HG03460 (cell line): ENCODE measurements around the gene NEURL4.
"Not testable (repeated sequence)": the region's sequence is repeated elsewhere in the genome, so short reads cannot be mapped to it uniquely, and the experiment has no call there.

Experiments used
- ATAC-seq: cut with Tn5 transposase; IDR thresholded peaks from one replicate; pipeline ENCODE4 v1.9.1; 2021; ENCODE audit not compliant: unreplicated experiment

The NEURL4 gene

DNA sequence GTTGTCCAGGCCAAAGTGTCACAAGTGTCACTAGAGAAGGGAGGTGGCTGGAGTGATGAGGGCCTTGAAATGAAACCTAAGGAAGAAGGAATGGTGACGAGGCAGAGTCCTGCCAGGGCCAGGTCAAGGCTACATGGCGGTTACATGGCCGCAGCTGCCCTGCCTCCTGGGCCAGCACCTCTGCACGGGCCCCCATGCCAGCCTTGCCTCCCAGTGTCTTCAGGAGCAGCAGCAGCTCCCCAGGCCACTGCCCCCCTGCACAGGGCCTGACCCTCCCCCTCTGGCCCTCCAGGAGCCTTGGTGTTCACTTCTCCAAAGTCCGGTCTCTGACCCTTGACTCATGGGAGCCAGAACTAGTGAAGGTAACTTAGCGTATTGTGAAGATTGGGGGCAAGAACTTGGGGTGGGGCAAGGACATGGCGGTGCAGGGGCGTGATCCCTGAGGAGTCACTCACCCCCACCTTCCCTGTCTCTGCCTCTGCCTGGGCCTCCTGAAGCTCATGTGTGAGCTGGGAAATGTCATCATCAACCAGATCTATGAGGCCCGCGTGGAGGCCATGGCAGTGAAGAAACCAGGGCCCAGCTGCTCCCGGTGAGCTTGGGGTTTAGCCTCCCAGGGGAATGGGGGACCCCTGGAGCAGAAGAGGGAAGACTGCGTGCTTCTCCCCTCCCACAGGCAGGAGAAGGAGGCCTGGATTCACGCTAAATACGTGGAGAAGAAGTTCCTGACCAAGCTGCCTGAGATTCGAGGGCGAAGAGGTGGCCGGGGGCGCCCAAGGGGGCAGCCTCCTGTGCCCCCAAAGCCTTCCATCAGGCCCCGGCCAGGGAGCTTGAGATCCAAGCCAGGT, 18.7 kb upstream of the NEURL4 start:
- ATAC-seq = no peak

DNA sequence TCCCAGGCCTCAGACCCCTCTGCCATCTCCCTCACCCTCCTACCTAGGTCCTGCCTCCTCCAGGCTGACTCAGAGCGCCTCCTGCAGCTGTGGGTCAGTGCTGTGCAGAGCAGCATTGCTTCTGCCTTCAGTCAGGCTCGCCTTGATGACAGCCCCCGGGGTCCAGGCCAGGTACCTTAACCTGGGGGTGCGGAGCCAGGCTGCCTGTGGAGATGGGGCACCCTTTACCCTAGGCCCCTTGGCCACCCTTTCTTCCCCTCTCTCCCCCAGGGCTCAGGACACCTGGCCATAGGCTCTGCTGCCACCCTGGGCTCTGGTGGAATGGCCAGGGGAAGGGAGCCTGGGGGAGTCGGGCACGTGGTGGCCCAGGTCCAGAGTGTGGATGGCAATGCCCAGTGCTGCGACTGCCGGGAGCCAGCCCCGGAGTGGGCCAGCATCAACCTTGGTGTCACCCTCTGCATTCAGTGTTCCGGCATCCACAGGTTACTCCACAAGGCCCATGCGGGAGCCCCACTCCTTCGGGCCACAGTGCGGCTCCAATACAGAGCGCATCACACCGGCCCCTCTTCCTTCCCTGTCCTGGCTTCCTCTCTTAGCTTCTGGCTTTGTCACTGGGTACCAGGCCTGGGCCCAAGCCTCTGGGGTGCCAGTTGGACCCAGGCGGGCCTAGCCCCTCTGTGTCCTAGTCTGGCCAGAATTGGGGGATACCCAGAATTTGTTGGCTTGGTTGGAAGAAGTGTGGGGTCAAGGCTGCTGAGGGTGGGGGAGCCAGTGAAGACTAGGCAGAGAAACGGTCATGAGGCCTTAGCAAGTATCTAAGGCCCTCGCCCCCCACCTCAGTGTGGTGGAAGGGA, 17.9 kb upstream of the NEURL4 start:
- no peak for ATAC-seq

DNA sequence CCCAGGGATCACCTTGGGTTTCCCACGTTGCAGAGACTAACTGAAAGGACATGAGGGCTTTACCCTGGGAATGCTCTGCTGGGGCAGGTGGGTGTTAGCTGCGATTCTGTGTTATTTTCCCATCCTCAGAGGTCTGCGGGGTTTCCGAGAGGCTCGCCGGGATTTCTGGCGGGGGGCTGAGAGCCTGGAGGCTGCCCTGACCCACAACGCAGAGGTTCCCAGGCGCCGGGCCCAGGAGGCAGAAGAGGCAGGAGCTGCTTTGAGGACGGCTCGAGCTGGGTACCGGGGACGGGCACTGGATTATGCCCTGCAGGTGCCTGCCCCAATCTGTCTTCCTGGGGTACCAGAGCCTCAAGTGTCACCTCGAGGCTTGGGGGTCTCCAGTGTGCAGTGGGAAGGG, 14.1 kb upstream of the NEURL4 start:
- no peak for ATAC-seq

DNA sequence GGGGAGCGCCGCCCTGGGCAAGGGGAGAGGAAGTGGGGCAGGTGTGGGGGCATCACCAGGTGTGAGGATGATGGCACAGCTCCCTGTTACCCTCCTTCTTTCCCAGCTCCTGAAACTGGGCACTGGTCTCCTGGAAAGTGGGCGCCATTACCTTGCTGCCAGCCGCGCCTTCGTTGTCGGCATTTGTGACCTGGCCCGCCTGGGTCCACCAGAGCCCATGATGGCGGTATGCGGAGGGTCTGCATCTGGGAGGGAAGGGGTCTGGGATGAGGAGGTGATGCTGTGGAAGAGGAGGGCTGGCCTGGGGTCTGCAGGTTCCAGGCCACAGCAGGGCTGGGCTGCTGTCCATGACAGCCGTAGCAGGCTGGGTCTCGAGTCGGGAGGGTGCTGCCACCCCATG, 12.7 kb upstream of the NEURL4 start:
- ATAC-seq = no peak

DNA sequence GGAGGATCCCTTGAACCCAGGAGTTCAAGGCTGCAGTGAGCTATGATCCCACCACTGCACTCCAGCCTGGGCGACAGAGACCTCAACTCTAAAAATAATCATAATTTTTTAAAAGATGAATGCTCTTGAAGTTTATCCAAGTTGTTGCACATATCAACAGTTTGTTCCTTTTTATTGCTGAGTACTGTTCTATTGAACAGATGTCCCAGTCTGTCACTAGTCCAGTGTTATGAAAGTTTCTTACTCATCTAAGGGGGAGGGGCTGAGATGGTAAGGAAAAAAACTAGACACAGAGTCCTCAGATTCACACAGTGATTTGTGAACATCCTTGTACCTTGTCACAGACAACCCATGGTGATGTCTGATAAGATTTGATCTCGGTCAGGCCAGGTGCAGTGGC, 11.0 kb upstream of the NEURL4 start:
- ATAC-seq = no peak

DNA sequence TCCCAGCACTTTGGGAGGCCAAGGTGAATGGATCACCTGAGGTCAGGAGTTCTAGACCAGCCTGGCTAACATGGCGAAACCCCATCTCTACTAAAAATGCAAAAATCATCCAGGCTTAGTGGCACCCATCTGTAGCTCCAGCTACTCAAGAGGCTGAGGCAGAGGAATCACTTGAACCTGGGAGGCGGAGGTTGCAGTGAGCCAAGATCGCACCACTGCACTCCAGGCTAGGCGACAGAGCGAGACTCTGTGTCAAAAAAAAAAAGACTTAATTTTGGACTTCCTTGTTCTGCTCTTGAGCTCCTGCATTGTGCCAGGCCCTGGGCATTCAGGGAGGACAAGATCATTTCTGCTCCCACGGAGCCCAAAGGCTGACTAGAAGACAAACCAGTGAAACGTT, 8.5 kb upstream of the NEURL4 start:
- ATAC-seq = not testable (repeated sequence)

DNA sequence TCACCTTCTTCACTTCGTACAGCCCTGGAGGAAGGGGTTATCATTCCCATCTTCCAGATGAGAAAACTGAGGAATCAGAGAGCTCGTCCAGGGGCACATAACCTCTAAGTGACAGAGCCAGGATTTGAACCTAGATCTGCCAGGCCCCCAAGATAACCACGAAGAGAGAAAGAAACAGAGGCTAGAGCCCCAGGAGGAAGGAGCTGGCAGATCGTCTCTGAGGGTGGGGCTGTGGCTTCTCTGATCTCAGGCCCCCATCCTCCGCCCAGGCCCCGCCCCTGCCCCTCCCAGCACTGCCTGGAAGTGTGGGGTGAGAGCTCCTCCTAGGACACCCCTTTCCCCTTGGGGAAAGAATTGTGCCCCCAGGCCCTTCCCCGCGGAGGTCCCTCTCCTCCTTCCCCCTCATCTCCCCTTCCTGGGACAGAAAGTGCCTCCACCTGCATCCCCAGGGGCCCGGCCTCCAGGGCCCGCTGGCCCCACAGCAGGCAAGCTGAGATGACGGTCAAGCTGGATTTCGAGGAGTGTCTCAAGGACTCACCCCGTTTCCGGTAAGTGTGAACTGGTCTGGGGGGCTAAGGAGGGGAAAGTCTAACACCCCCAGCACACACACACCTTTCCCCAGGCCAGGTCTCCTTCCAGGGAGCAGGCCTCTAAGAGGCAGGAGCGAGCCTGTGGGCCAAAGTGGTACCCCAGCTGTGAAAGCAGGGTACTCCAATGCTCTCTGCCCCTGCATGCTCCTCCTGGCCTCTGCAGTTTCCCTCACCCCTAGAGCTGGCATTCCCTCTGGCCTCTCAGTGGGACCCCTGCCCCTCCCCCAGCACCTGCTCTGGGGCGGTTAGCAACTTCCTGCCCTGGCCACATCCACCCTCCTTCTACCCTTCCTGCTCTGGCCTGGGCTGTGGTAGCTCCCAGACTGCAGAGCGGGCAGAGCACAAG, 7.4 kb upstream of the NEURL4 start, which contains the start of gene ACAP1:
ACAP1 (plus strand) TSS at position 290 of the 936 bp plus-strand sequence; CDS start at position 496, 206 bp downstream.
- ATAC-seq = peak; percentile 71

DNA sequence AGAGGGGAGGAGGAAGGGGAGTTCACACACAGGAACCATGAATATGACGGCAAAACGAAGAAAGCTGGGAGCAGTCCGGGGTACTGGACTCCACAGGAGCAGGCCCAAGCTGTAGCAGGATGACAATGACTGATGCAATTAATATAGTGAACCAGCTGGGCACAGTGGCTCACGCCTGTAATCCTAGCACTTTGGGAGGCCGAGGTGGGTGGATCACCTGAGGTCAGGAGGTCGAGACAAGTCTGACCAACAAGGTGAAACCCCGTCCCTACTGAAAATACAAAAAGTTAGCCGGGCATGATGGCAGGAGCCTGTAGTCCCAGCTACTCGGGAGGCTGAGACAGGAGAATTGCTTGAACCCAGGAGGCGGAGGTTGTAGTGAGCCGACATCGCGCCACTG, 6.6 kb upstream of the NEURL4 start:
- ATAC-seq = not testable (repeated sequence)

DNA sequence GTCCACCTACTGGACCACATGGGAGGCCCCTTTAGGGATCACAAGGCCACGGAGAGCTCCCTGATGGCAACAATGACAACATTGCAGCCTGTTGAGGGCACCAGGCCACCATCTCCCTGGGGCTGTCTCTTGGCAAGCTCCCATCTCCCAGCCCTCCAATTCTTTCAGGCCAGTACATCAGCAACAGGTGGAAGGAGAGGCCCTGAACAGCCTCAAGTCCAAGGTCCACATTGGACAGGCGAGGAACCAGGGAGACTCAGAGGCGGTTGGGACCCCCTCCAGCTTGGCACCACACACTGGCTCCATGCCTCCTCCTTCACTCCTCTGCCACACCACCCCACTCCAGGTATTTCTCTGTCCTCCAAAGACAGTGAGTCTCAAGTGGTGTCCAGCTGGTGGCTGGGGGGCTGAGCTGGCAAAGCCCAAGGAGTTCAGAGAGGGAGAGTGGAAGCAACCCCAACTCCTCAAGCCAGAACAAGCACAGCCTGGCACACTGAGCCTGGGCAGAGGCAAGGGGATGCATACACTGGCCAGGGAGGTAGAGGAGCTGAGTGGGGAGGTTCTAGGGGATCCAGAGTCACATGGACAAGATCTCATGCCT, 5.9 kb upstream of the NEURL4 start:
- ATAC-seq = no peak

DNA sequence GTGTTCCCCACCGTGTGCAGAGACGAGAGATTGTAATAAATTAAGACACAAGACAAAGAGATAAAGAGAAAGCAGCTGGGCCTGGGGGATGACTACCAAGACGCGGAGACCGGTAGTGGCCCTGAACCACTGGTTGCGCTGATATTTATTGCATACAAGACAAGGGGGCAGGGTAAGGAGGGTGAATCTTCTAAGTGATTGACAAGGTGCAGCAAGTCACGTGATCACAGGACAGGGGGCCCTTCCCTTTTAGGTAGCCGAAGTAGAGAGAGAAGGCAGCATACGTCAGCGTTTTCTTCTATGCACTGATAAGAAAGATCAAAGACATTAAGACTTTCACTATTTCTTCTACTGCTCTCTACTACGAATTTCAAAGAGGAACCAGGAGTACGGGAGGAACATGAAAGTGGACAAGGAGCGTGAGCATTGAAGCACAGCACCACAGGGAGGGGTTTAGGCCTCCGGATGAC, 3.5 kb upstream of the NEURL4 start:
- ATAC-seq = not testable (repeated sequence)

DNA sequence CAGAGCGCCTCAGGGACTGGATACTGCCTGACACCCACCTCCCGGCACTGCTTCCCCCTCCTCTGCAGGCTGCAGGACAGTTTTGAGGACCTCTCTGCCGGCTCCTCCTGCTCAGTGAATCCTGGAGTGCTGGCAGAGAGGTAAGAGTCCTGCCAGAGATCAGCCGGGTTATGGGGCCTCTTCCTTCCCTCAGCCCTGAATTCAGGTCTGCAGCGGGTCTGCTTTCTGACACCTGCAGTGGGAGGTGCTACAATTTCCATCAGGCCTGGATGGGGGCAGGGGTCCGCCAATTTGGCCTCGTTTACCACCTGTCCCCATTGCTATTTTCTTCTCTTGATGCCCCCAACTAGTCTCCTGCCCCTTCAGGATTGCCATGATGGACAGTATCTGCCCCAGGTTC, 3.0 kb upstream of the NEURL4 start:
- ATAC-seq = no peak

DNA sequence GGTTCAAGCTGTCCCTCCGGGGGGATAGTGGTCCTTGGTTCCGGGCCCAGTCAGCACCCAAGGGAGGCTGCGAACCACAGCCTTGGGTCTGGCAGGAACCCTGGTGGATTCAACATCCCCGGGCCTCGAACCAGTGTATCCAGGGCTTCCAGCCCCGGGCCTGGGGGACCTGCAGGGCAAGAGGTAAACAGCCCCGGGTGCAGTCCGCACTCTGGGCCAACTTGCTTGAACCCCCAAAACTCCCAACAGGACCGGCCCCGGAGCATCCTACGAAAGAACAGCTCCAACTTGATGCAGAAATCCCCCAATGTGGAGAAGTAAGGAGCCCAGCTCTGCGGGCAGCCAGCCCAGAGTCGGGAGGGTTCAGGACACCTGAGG, 1.5 kb upstream of the NEURL4 start:
- ATAC-seq = no peak

DNA sequence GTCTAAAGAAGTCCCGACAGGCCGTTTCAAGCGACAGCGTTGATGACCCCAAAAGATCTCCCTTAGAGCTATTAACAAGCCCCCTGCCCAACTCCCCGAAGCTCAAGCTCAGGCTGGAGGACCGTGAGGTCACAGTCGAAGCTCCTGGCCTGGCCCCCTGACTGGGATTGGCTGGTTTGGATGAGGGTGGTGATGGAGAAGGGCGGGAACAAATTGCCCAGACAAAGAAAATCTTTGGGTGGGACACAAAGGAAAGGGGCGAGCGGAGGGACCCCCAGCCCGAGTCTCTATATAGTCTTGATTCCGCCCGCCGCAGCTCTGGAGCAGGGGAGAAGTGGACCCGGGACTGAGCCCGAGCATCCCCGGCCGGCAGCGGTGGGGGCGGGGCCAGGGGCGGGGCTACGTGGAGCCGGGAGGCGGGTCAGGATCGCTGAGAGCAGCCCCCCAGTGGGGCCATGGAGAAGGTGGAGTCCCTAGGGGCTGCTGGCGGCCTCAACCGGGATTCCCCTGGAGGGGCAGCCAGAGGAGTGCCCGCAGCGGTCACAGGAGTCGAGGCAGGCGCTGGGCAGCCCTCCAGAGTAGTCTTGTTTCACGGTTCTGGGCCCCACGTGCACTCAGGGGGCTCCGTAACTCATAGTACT, 982 bp upstream of the NEURL4 start:
- peak; percentile 37 for ATAC-seq

DNA sequence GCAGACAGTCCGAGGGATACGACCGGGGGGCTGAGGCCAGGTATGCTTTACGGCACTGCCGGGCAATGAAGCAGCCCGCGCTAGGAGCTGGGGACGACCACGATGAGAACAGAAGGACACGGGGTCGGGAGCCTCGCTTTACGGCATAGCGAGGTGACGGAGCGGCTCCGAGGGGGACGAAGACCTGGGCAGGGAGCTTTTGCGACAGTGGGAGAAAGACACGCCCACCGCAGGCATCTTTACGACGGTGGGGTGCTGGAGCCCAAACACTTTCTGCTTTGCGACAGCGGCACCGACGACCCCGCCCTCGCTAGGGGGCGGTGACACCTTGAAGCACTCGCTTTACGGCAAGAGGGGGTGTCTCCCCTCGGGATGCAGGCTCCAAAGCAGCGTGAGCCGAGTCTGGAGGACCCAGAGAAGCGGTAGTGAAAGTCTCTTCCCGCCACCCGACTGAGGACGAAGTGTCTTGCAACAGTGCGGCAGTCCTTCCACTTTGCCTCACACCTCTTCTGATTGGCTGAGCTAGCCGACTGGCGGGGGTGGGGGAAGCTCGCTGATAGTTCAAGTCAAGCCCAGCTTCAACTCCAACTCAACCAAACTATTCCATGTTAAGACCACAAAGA, 350 bp upstream of the NEURL4 start:
- ATAC-seq = peak; percentile 55

DNA sequence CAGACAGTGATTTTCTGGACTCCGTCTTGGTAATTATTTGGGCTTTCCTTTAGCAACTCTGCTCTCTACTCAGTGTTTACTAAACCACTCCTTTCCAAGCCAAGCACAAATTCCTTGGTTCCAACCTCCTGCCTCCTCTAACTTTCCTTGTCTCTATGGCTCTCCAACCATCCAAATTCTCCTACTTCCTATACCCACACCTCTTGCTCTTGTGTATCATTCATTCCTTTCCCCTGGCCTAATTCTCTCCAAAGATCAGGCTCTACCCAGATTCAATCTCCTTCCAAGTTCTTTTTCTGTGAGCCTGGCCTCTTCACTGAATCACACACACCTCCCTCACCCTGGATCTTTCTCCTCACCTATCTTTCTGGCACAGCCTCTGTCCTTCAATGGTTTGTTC, 1.1 kb downstream of the NEURL4 start:
- ATAC-seq = no peak

DNA sequence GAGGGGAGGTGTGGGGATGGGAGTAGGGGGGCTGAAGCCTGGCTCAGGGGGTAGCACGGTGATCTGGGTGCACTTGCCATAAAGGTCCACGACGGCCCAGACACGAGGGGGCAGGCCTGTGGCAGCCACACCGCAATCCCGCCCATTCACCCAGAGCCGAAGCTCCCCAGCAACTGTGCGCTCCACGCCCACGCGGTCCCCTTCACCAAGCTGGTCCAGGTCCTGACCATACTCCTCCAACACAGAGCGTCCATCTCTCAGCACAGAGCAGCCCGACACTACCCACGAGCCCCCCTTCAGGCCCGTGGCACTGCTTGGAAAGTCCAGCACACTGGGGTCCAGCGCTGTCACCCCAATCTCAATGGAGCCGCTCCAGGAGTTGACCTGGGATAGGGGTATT, 1.6 kb downstream of the NEURL4 start:
- no peak for ATAC-seq

DNA sequence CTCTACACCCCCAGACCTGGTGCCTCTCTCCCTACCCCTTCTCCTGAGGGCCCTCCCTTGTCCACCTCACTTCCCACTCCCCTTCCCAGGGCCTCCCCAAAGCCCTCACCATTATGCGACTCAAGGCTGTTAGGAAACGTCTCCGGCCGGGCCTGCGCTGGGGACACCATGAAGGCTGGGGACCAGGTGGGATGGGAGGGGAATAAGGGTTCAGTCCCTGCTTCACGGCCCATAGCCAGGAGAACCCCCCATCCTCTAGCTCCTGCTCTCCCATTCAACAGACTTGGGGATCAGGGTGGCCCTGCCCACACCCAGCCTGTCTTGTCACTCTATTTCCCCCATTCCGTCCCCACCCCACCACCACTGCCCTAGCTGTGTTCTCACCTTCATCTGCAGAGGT, 2.1 kb downstream of the NEURL4 start:
- no peak for ATAC-seq

DNA sequence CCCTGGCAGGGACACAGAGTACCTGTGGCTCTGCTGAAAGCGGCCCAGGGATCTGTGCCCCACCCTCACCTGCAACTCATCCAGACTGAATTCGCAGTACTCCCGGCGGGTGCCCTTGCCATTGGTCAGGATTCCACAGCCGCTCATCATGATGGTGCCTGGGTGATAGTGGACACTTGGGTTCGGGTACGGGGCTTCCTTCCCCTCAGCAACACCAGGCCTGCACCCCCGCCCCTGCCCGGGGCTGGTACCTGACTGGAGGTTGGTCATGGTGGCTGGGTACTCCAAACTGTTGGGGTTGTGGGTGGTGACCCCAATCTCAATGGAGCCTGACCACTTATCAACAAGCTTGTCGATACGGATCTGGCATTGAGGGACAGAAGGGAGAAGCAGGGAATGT, 2.9 kb downstream of the NEURL4 start:
- ATAC-seq = no peak

DNA sequence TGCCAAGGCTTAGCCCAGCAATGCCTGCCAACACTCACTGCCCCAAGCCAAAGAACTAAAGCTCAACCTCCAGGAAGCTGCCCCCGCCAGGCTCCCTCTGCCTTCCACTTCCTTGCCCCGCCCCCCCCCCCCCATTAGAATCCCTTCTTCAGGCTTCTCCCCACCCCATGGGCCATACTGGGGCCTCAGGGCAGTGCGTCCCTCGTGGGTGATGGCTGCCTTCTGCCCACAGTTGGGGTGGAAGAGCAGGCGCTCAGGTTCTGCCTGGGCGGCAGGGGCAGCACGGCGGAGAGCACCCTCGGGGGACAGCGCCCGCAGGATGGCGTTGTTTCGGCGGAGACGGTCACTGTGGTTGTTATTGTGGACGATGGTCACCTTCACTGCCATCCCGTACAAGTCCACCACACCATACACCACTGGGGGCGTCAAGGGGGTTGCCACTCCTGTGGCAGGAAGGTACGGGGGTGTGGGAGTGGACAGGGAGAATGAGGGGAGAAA, 4.1 kb downstream of the NEURL4 start:
- ATAC-seq = no peak
